Sigmoid colon (tissue), 7 donors: ENCODE measurements around the gene IGFL2. TPM values are rescaled to one million over a fixed set of nuclear protein-coding genes. Genes with fewer than 3 reads are reported as not detected.
A peak's percentile ranks its signal among the peaks of the same experiment; 100 is the strongest.

Experiments used
- DNase-seq: peaks from one replicate; pipeline ENCODE4 v3.0.0-alpha.2; 2019
- H3K27ac ChIP-seq, 4 donors: fragments of 200-600 bp; sonication (generic); one replicate each; pipeline ENCODE4 v1.5.1; 2016 to 2019; ENCODE audit warnings: mild to moderate bottlenecking in 1 of 4
- H3K27me3 ChIP-seq, 3 donors: fragments of 200-600 bp; sonication (generic); one replicate each; pipeline ENCODE4 v1.5.1; 2019; ENCODE audit warnings: mild to moderate bottlenecking in 1 of 3
- H3K36me3 ChIP-seq, 4 donors: fragments of 200-600 bp; sonication (generic); one replicate each; pipeline ENCODE4 v1.5.1; 2016 to 2019
- H3K4me1 ChIP-seq, 4 donors: fragments of 200-600 bp; sonication (generic); one replicate each; pipeline ENCODE4 v1.5.1; 2017 to 2019
- H3K4me3 ChIP-seq, 4 donors: fragments of 200-600 bp; sonication (generic); one replicate each; pipeline ENCODE4 v1.5.1; 2017 to 2019; ENCODE audit warnings: mild to moderate bottlenecking in 2 of 4, moderate library complexity in 1 of 4
- H3K9me3 ChIP-seq, 4 donors: fragments of 200-600 bp in 3 of 4; sonication (generic) in 3 of 4; one replicate each; pipeline versions ENCODE4 v1.5.1 to v1.6.1; 2013 to 2019
- CTCF ChIP-seq, 4 experiments: fragments of 450-650 bp in 3 of 4; fragments of 200-600 bp in 1 of 4; IDR thresholded peaks; one replicate each; pipeline ENCODE4 v1.5.1; 2016 to 2019; ENCODE audit warnings: antibody characterized with exemption in 4 of 4, mild to moderate bottlenecking in 3 of 4, moderate library complexity in 2 of 4
- EP300 ChIP-seq, 4 donors: sonication (generic); formaldehyde crosslinking; IDR thresholded peaks; one replicate each; pipeline ENCODE4 v1.6.1; 2017; ENCODE audit warnings: antibody characterized with exemption in 4 of 4
- POLR2A ChIP-seq, 2 donors: fragments of 450-650 bp; IDR thresholded peaks; one replicate each; pipeline ENCODE4 v1.6.1; 2016; ENCODE audit warnings: antibody characterized with exemption in 2 of 2, mild to moderate bottlenecking in 2 of 2, moderate library complexity in 2 of 2
- POLR2AphosphoS5 ChIP-seq, 4 donors: sonication (generic); formaldehyde crosslinking; IDR thresholded peaks; one replicate each; pipeline ENCODE4 v1.6.1; 2017; ENCODE audit warnings: antibody characterized with exemption in 4 of 4
- WGBS, 2 donors: extraction: QIAGEN DNeasy Blood & Tissue Kit; methylation state at CpG; one replicate each; pipeline ENCODE4 v1.1.7; 2013; 5-methylcytosine and 5-hydroxymethylcytosine counted together
- intact Hi-C: fragments of 100-400 bp; cut with DNase I; formaldehyde crosslinking; loops from one replicate; pipeline ENCODE4 v1.15.1; 2023
- polyA plus RNA-seq, 3 donors: library from polyadenylated mRNA; stranded (reverse); fragments of 200-250 nt; gene quantifications; one replicate each; pipeline ENCODE4 v1.2.3, GENCODE V29; 2013
- total RNA-seq, 4 donors: library from RNA; depleted of rRNA; stranded (reverse); fragments of >200 nt; gene quantifications; one replicate each; pipeline ENCODE4 v1.1.0, GENCODE V29; 2016
- donor health status: healthy with polysubstance abuse.
- donor health status: Bipolar disorder and iron deficiency.
- donor health status: healthy.

Gene IGFL2
- total and polyA plus RNA-seq, 7 donors = 0.49 to 1.8 (median 1.1) TPM; not detected in 4

DNA sequence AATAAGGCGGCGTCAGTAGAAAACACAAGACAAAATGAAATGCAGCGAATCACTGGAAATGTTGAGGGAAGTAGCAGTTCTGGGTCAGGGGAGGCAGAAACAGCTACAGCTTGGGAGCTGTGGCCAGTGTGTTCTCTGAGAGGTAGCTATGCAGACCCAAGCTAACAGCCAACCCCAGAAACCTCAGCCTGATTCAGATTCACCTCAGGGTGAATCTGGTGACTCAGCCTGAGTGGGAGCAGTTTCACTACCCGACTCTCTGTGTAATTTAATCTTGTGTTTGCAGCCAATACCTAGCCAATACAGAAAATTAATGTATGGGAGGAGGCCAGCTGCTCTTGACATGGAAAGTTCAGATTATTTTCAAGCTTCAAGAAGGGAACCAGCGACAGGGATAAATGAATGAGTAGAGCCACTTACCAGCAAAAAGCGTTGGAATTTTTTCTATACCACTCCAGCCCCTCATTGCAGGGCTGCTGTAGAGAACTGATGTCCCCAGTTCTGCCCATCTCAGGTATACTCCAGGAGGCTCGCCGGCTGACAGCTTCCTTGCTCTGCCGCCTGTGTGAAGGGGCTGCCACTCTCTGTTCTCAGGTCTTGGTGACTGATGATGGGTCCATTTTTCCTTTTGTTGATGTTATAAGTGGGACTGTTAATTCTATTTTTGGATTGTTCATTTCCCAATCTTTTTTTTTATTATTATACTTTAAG is 32.5 kb upstream of the IGFL2 start:
- TF ChIP-seq POLR2AphosphoS5 (IDR thresholded peaks at IDR 0.05) = no peak
- no peak for TF ChIP-seq EP300 (IDR thresholded peaks at IDR 0.05)
- TF ChIP-seq CTCF (IDR thresholded peaks at IDR 0.05) = no peak
- no peak for TF ChIP-seq POLR2A (IDR thresholded peaks at IDR 0.05)
- peaks cover 0 to 7% (median 0%) of the 10 kb centered on the region in 3 donors for H3K27me3 ChIP-seq
- H3K4me3 ChIP-seq = no peak overlapping the region
- peaks cover 0 to 31% (median 25%) of the 10 kb centered on the region in 4 donors for H3K4me1 ChIP-seq
- no peaks in the 10 kb centered on the region for H3K36me3 ChIP-seq
- DNase-seq = no peak
- H3K27ac ChIP-seq = peak overlapping the region in 1 of 4 donors; percentile 47
- H3K9me3 ChIP-seq = no peaks in the 10 kb centered on the region
- intact Hi-C loops = no loop called here
- WGBS, 2 donors = 79% methylated on average over 9 of the region's 9 CpGs

GRCh38 chr19:46116121-46116520 is 31.9 kb upstream of the IGFL2 start:
- H3K36me3 ChIP-seq = no peaks in the 10 kb centered on the region
- no peaks in the 10 kb centered on the region for H3K9me3 ChIP-seq
- no peak overlapping the region for H3K4me3 ChIP-seq
- no peak for DNase-seq
- no peak overlapping the region for H3K27ac ChIP-seq
- no peak for TF ChIP-seq CTCF (IDR thresholded peaks at IDR 0.05)
- WGBS, 2 donors = 74 to 77% methylated on average over 3 of the region's 3 CpGs
- peaks cover 0 to 31% (median 25%) of the 10 kb centered on the region in 4 donors for H3K4me1 ChIP-seq
- intact Hi-C loops = no loop called here
- H3K27me3 ChIP-seq = peaks cover 0 to 7% (median 0%) of the 10 kb centered on the region in 3 donors

- intact Hi-C loops = no loop called here
- TF ChIP-seq POLR2A (IDR thresholded peaks at IDR 0.05) = no peak
- TF ChIP-seq EP300 (IDR thresholded peaks at IDR 0.05) = no peak
- TF ChIP-seq CTCF (IDR thresholded peaks at IDR 0.05) = no peak
- no peak for TF ChIP-seq POLR2AphosphoS5 (IDR thresholded peaks at IDR 0.05)
- Histone ChIP-seq H3K9me3 (no peaks in the 10 kb centered on the region), H3K4me3 (no peak overlapping the region), H3K27ac (no peak overlapping the region), H3K27me3 (peaks cover 0 to 7% (median 0%) of the 10 kb centered on the region in 3 donors), H3K36me3 (no peaks in the 10 kb centered on the region), H3K4me1 (peaks cover 0 to 27% (median 20%) of the 10 kb centered on the region in 4 donors)
- 75 to 84% methylated on average over 3 of the region's 3 CpGs for WGBS, 2 donors
- DNase-seq = no peak
Observed at GRCh38 chr19:46118136-46118535, 29.9 kb upstream of the IGFL2 start.

DNA sequence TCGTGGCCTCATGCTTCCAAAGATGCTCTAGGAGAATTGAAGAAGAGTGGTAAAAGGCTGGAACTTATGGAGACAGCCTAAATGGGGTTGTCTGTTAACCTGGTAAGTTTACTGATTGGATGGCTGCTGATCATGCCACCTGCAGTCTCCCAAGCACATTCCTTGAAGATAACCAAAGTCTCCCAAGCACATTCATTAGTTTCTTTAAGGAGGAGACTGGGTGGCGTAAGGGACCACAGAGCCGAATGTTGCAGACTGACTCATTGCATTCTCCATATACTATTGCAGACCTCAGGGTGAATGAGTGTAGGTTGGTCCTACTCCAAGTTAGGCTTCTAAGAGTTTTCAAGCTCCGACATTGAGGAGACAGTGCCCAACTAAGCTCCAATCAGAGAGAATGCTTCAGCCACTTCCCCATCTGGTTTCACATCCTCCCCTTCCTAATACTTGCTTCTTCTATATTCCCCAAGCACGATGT is 23.4 kb upstream of the IGFL2 start, which contains the start of gene IGFL3:
Gene IGFL3 (minus strand): TSS at position 51 of the 478 bp plus-strand sequence. CDS start 39 bp downstream, at position 12.
- TF ChIP-seq CTCF (IDR thresholded peaks at IDR 0.05) (no peak), EP300 (IDR thresholded peaks at IDR 0.05) (no peak), POLR2A (IDR thresholded peaks at IDR 0.05) (no peak), POLR2AphosphoS5 (IDR thresholded peaks at IDR 0.05) (no peak)
- no peak for DNase-seq

More for the DNA sequence above, 23.4 kb upstream of the IGFL2 start, which contains the start of gene IGFL3:
- 83 to 88% methylated on average over 5 of the region's 5 CpGs for WGBS, 2 donors
- Histone ChIP-seq H3K27me3 (peaks cover 0 to 3% (median 0%) of the 10 kb centered on the region in 3 donors), H3K4me1 (no peaks in the 10 kb centered on the region), H3K4me3 (no peak within 1 kb of the TSS), H3K9me3 (no peaks in the 10 kb centered on the region), H3K27ac (no peak within 1 kb of the TSS), H3K36me3 (no peaks in the 10 kb centered on the region)
- intact Hi-C loops = no loop called here
